Measurements from ENCODE around the gene MAP3K9.

The MAP3K9 gene

GRCh38 chr14:70721542-70721941 lies 87.8 kb downstream of the MAP3K9 start:
- H3K9me3 ChIP-seq (ENCODE audit: control insufficient read depth, low read length): no peaks in the 10 kb centered on the region
- no peak overlapping the region for H3K27ac ChIP-seq
- H3K4me3 ChIP-seq (ENCODE audit: low read depth, low read length): no peak overlapping the region
- H3K4me2 ChIP-seq (ENCODE audit: low read length): no peak overlapping the region
- H3K79me2 ChIP-seq: no peaks in the 10 kb centered on the region
- H3K4me1 ChIP-seq: no peaks in the 10 kb centered on the region
- no peaks in the 10 kb centered on the region for H3K27me3 ChIP-seq (ENCODE audit: control insufficient read depth, insufficient read depth, low read length)
- no peak overlapping the region for H2AFZ ChIP-seq
- no peak overlapping the region for H3K9ac ChIP-seq
- no peaks in the 10 kb centered on the region for H3K36me3 ChIP-seq (ENCODE audit: control insufficient read depth, insufficient read depth, low read length)
- no peak for TF ChIP-seq CTCF (IDR thresholded peaks at IDR 0.05)

GRCh38 chr14:70718383-70719118 lies 90.8 kb downstream of the MAP3K9 start:
- Histone ChIP-seq H2AFZ (no peak overlapping the region), H3K4me1 (no peaks in the 10 kb centered on the region), H3K79me2 (no peaks in the 10 kb centered on the region), H3K36me3 (ENCODE audit: control insufficient read depth, insufficient read depth, low read length) (no peaks in the 10 kb centered on the region), H3K27ac (no peak overlapping the region), H3K4me3 (ENCODE audit: low read depth, low read length) (no peak overlapping the region), H3K9ac (no peak overlapping the region), H3K4me2 (ENCODE audit: low read length) (no peak overlapping the region), H3K27me3 (ENCODE audit: control insufficient read depth, insufficient read depth, low read length) (no peaks in the 10 kb centered on the region), H3K9me3 (ENCODE audit: control insufficient read depth, low read length) (no peaks in the 10 kb centered on the region)
- no peak for TF ChIP-seq CTCF (IDR thresholded peaks at IDR 0.05)

- Histone ChIP-seq H3K4me2 (ENCODE audit: low read length) (no peak overlapping the region), H3K9ac (no peak overlapping the region), H3K27ac (no peak overlapping the region), H3K36me3 (ENCODE audit: control insufficient read depth, insufficient read depth, low read length) (no peaks in the 10 kb centered on the region), H2AFZ (no peak overlapping the region), H3K79me2 (no peaks in the 10 kb centered on the region), H3K4me3 (ENCODE audit: low read depth, low read length) (no peak overlapping the region), H3K27me3 (ENCODE audit: control insufficient read depth, insufficient read depth, low read length) (no peaks in the 10 kb centered on the region), H3K4me1 (no peaks in the 10 kb centered on the region), H3K9me3 (ENCODE audit: control insufficient read depth, low read length) (no peaks in the 10 kb centered on the region)
- no peak for TF ChIP-seq CTCF (IDR thresholded peaks at IDR 0.05)
Observed at GRCh38 chr14:70716958-70717357, 92.4 kb downstream of the MAP3K9 start.

GRCh38 chr14:70716483-70716882 lies 92.8 kb downstream of the MAP3K9 start:
- Histone ChIP-seq H2AFZ (no peak overlapping the region), H3K4me2 (ENCODE audit: low read length) (no peak overlapping the region), H3K9me3 (ENCODE audit: control insufficient read depth, low read length) (no peaks in the 10 kb centered on the region), H3K9ac (no peak overlapping the region), H3K27ac (no peak overlapping the region), H3K36me3 (ENCODE audit: control insufficient read depth, insufficient read depth, low read length) (no peaks in the 10 kb centered on the region), H3K4me3 (ENCODE audit: low read depth, low read length) (no peak overlapping the region), H3K27me3 (ENCODE audit: control insufficient read depth, insufficient read depth, low read length) (no peaks in the 10 kb centered on the region), H3K79me2 (no peaks in the 10 kb centered on the region), H3K4me1 (no peaks in the 10 kb centered on the region)
- no peak for TF ChIP-seq CTCF (IDR thresholded peaks at IDR 0.05)

GRCh38 chr14:70714055-70714550 lies 95.2 kb downstream of the MAP3K9 start:
- no peak overlapping the region for H2AFZ ChIP-seq
- H3K4me3 ChIP-seq (ENCODE audit: low read depth, low read length): no peak overlapping the region
- no peaks in the 10 kb centered on the region for H3K27me3 ChIP-seq (ENCODE audit: control insufficient read depth, insufficient read depth, low read length)
- H3K9me3 ChIP-seq (ENCODE audit: control insufficient read depth, low read length): no peaks in the 10 kb centered on the region
- peak; percentile 80 for TF ChIP-seq CTCF (IDR thresholded peaks at IDR 0.05)
- H3K4me1 ChIP-seq: no peaks in the 10 kb centered on the region
- no peaks in the 10 kb centered on the region for H3K79me2 ChIP-seq
- H3K4me2 ChIP-seq (ENCODE audit: low read length): no peak overlapping the region
- no peaks in the 10 kb centered on the region for H3K36me3 ChIP-seq (ENCODE audit: control insufficient read depth, insufficient read depth, low read length)
- no peak overlapping the region for H3K27ac ChIP-seq
- no peak overlapping the region for H3K9ac ChIP-seq

Measured in parathyroid adenoma (tissue), 2 donors.